A549 (cell line): Measurements from ENCODE around the gene RAE1. TPM values are rescaled to one million over a fixed set of nuclear protein-coding genes. Genes with fewer than 3 reads are reported as not detected.

Experiments used
- ATAC-seq, 2 experiments: fragments of 200-7000 bp in 1 of 2; fragments of >200 bp in 1 of 2; cut with Nextera tagmentation in 1 of 2; cut with Tn5 transposase in 1 of 2; 3 replicates each; pipeline versions ENCODE4 v1.8.0 to v1.9.1; 2018 to 2020; ENCODE audit warnings: mild to moderate bottlenecking in 1 of 2, moderate library complexity in 1 of 2
- CTCF ChIA-PET: fragments of 300-600 bp; sonication (Branson Sonifier 250); formaldehyde crosslinking; extraction: SDS; loops from one replicate; lab custom pipeline; 2021; ENCODE audit warnings: antibody characterized with exemption, inconsistent platforms; lab: Yijun Ruan, JAX
- POLR2A ChIA-PET: fragments of 350-600 bp; formaldehyde crosslinking; extraction: SDS; loops from one replicate; lab custom pipeline; 2021; ENCODE audit warnings: antibody characterized with exemption, inconsistent platforms; lab: Yijun Ruan, JAX
- DNase-seq, 2 experiments: peaks; one replicate each; pipeline versions ENCODE4 v3.0.0 to v3.0.0-alpha.2; 2011 to 2016; ENCODE audit warnings: low read depth in 1 of 2, low spot score in 1 of 2
- FAIRE-seq: peaks from 2 replicates; lab custom pipeline; 2011; peaks lifted over from hg19 to GRCh38; lab: Jason Lieb, UNC
- H3K27ac ChIP-seq, 2 experiments: fragments of >200 bp; sonication (Bioruptor Twin); formaldehyde crosslinking; 3 replicates each; pipeline ENCODE4 v1.5.1; 2016 to 2017
- H3K4me1 ChIP-seq: fragments of >200 bp; sonication (Bioruptor Twin); formaldehyde crosslinking; 3 replicates; pipeline ENCODE4 v1.6.1; 2016
- H3K4me2 ChIP-seq: fragments of >200 bp; sonication (Bioruptor Twin); formaldehyde crosslinking; 3 replicates; pipeline ENCODE4 v1.6.1; 2016
- H3K4me3 ChIP-seq: fragments of >200 bp; sonication (Bioruptor Twin); formaldehyde crosslinking; 3 replicates; pipeline ENCODE4 v1.5.1; 2016
- H3K9me3 ChIP-seq: fragments of >200 bp; sonication (Bioruptor Twin); formaldehyde crosslinking; 3 replicates; pipeline ENCODE4 v1.6.1; 2016
- ATOH8 ChIP-seq: fragments of 250-450 bp; sonication (Bioruptor Pico); IDR thresholded peaks from 2 replicates; pipeline ENCODE4 v1.5.0; 2020; ENCODE audit warnings: low read depth, mild to moderate bottlenecking, moderate library complexity
- CEBPB ChIP-seq, 2 experiments: fragments of >200 bp in 1 of 2; sonication (Bioruptor Twin) in 1 of 2; formaldehyde crosslinking in 1 of 2; IDR thresholded peaks; 2 replicates each; pipeline ENCODE4 v1.6.1; 2012 to 2016
- CHD4 ChIP-seq: fragments of 200-600 bp; sonication (generic); IDR thresholded peaks from 2 replicates; pipeline ENCODE4 v1.6.1; 2016; ENCODE audit warnings: antibody characterized with exemption, mild to moderate bottlenecking, borderline replicate concordance
- CTCF ChIP-seq: fragments of >200 bp; sonication (Bioruptor Twin); formaldehyde crosslinking; IDR thresholded peaks from 3 replicates; pipeline ENCODE4 v1.5.1; 2016
- E2F6 ChIP-seq: IDR thresholded peaks from 2 replicates; pipeline ENCODE4 v1.6.1; 2012; ENCODE audit warnings: low read depth, borderline replicate concordance
- EHF ChIP-seq: fragments of 250-450 bp; sonication (Bioruptor Pico); IDR thresholded peaks from 2 replicates; pipeline ENCODE4 v1.5.0; 2020; ENCODE audit warnings: mild to moderate bottlenecking
- ESRRA ChIP-seq: fragments of 150-350 bp; IDR thresholded peaks from 2 replicates; pipeline ENCODE4 v1.6.1; 2014; ENCODE audit warnings: mild to moderate bottlenecking, low read length, borderline replicate concordance
- FOSL2 ChIP-seq, 2 experiments: fragments of 450-650 bp in 1 of 2; fragments of >200 bp in 1 of 2; sonication (Bioruptor Twin) in 1 of 2; formaldehyde crosslinking; IDR thresholded peaks; 2 replicates each; pipeline versions ENCODE4 v1.5.0 to v1.6.1; 2016 to 2020; ENCODE audit warnings: mild to moderate bottlenecking in 1 of 2, moderate library complexity in 1 of 2
- HDAC2 ChIP-seq: fragments of 200-600 bp; sonication (generic); IDR thresholded peaks from 2 replicates; pipeline ENCODE4 v1.6.1; 2016
- HES2 ChIP-seq: fragments of >200 bp; sonication (Bioruptor Twin); formaldehyde crosslinking; IDR thresholded peaks from 2 replicates; pipeline ENCODE4 v1.6.1; 2016
- HOXB5 ChIP-seq: fragments of 250-450 bp; sonication (Bioruptor Pico); IDR thresholded peaks from 2 replicates; pipeline ENCODE4 v1.5.0; 2020; ENCODE audit warnings: mild to moderate bottlenecking, moderate library complexity
- MAFK ChIP-seq: fragments of 450-650 bp; IDR thresholded peaks from 2 replicates; pipeline ENCODE4 v1.6.1; 2014; ENCODE audit not compliant: partially characterized antibody
- NFE2L2 ChIP-seq: fragments of 150-350 bp; conservative IDR thresholded peaks from 2 replicates; pipeline ENCODE4 v1.6.1; 2014; ENCODE audit warnings: low read length
- RFX5 ChIP-seq: fragments of 450-650 bp; IDR thresholded peaks from 2 replicates; pipeline ENCODE4 v1.7.1; 2014; ENCODE audit warnings: antibody characterized with exemption, mild to moderate bottlenecking, moderate library complexity
- RNF2 ChIP-seq: fragments of 200-600 bp; sonication (generic); IDR thresholded peaks from 2 replicates; pipeline ENCODE4 v1.6.1; 2016; ENCODE audit warnings: low read depth, mild to moderate bottlenecking, antibody characterized with exemption, moderate library complexity, borderline replicate concordance
- SMC3 ChIP-seq: fragments of >200 bp; sonication (Bioruptor Twin); formaldehyde crosslinking; IDR thresholded peaks from 3 replicates; pipeline ENCODE4 v1.6.1; 2018; ENCODE audit warnings: inconsistent platforms
- SREBF2 ChIP-seq: fragments of 450-650 bp; IDR thresholded peaks from 2 replicates; pipeline ENCODE4 v1.6.1; 2014; ENCODE audit warnings: mild to moderate bottlenecking, moderate library complexity
- TP53 ChIP-seq: fragments of 250-450 bp; sonication (Bioruptor Pico); IDR thresholded peaks from 2 replicates; pipeline ENCODE4 v1.5.0; 2021; ENCODE audit warnings: mild to moderate bottlenecking, moderate library complexity
- USF2 ChIP-seq: fragments of 450-650 bp; IDR thresholded peaks from 2 replicates; pipeline ENCODE4 v1.6.1; 2014; ENCODE audit warnings: antibody characterized with exemption
- ZSCAN20 ChIP-seq: fragments of 250-450 bp; sonication (Bioruptor Pico); IDR thresholded peaks from 2 replicates; pipeline ENCODE4 v1.8.0; 2022; ENCODE audit warnings: mild to moderate bottlenecking, moderate library complexity
- WGBS: methylation state at CpG from one replicate; pipeline ENCODE4 v1.1.6; 2017; ENCODE audit errors: missing lambda C conversion rate; 5-methylcytosine and 5-hydroxymethylcytosine counted together
- polyA plus RNA-seq, 4 experiments: library from polyadenylated mRNA; depleted of rRNA in 3 of 4; stranded (reverse); fragments of >200 nt; fragmentation: RNase III in 1 of 4; extraction: RNeasy Plus Mini Kit Qiagen cat#74134 plus additional on column Dnase treatment in 1 of 4; gene quantifications; 2 replicates in 3 of 4; 3 replicates in 1 of 4; pipeline ENCODE4 v1.2.3, GENCODE V29; 2011 to 2017

RAE1 gene
- polyA plus RNA-seq, 2 of the 4 experiments (the other 2 are of a cell fraction), result 54.7 to 69.6 TPM

GRCh38 chr20:57323034-57323433 lies 28.0 kb upstream of the RAE1 start (continued):
- TF ChIP-seq USF2 (no peak), FOSL2 (IDR thresholded peaks at IDR 0.05) (no peak), FOSL2 (CRISPR knock-in tag; IDR thresholded peaks at IDR 0.05) (no peak), CEBPB (IDR thresholded peaks at IDR 0.05) (no peak), TP53 (CRISPR knock-in tag) (no peak), ZSCAN20 (CRISPR knock-in tag) (no peak)

- POLR2A ChIA-PET, result no interaction called here
Measured at GRCh38 chr20:57325632-57326356, 25.3 kb upstream of the RAE1 start.

More at GRCh38 chr20:57325632-57326356, 25.3 kb upstream of the RAE1 start:
- FAIRE-seq, result no peak
- no peaks in the 10 kb centered on the region for H3K4me1 ChIP-seq
- CTCF ChIA-PET, result interaction anchor here (0.9 to 2.7 kb wide), 3 partner anchors 9 to 236 kb away, joined by 4 to 9 read pairs (median 4); no protein-coding TSS in a partner anchor
- no peak overlapping the region for H3K4me3 ChIP-seq
- no peak for TF ChIP-seq EHF
- no peak for TF ChIP-seq SMC3
- TF ChIP-seq ATOH8 (CRISPR knock-in tag), result no peak
- no peak for TF ChIP-seq HOXB5 (CRISPR knock-in tag)
- TF ChIP-seq RNF2, result no peak
- no peak for TF ChIP-seq MAFK
- TF ChIP-seq E2F6, result no peak
- TF ChIP-seq ESRRA, result no peak
- TF ChIP-seq RFX5, result no peak
- TF ChIP-seq HES2, result no peak
- no peak for TF ChIP-seq HDAC2
- no peak for TF ChIP-seq CHD4
- TF ChIP-seq FOSL2 (IDR thresholded peaks at IDR 0.05), result no peak
- no peak for TF ChIP-seq FOSL2 (CRISPR knock-in tag; IDR thresholded peaks at IDR 0.05)
- no peak for TF ChIP-seq NFE2L2
- TF ChIP-seq SREBF2, result no peak
- no peak for TF ChIP-seq CTCF
- TF ChIP-seq, all 56 proteins: peak for 0
- ATAC-seq (no peak), DNase-seq (no peak)
- no peaks in the 10 kb centered on the region for H3K9me3 ChIP-seq
- 63% methylated on average over 12 of the region's 12 CpGs for WGBS
- no peak overlapping the region for H3K4me2 ChIP-seq
- no peak overlapping the region for H3K27ac ChIP-seq
